HCT116 (cell line): ENCODE data around the gene ENTREP1.

Experiments used
- CTCF ChIP-seq, 3 experiments: fragments of 200-600 bp in 1 of 3; sonication (generic) in 1 of 3; IDR thresholded peaks in 2 of 3; conservative IDR thresholded peaks in 1 of 3; 2 replicates each; pipeline ENCODE4 v1.5.1; 2012 to 2017; ENCODE audit warnings: low read depth in 2 of 3, low read length in 2 of 3, antibody characterized with exemption in 1 of 3, borderline replicate concordance in 1 of 3, control low read depth in 1 of 3, mild to moderate bottlenecking in 1 of 3, mixed read lengths in 1 of 3, mixed run types in 1 of 3, moderate library complexity in 1 of 3; ENCODE audit not compliant: insufficient read depth in 1 of 3
- JUND ChIP-seq: IDR thresholded peaks from 2 replicates; pipeline ENCODE4 v1.6.1; 2012
- POLR2A ChIP-seq: IDR thresholded peaks from 2 replicates; pipeline ENCODE4 v1.7.0; 2011; ENCODE audit warnings: borderline replicate concordance; ENCODE audit not compliant: insufficient read depth, insufficient read length; ENCODE audit errors: extremely low read depth
- POLR2AphosphoS5 ChIP-seq: IDR thresholded peaks from 2 replicates; pipeline ENCODE4 v1.6.1; 2011; ENCODE audit warnings: mild to moderate bottlenecking, low read depth, low read length, moderate library complexity
- YY1 ChIP-seq: IDR thresholded peaks from 2 replicates; pipeline ENCODE4 v1.6.1; 2011; ENCODE audit warnings: low read length, low read depth, moderate library complexity, mild to moderate bottlenecking; ENCODE audit not compliant: insufficient replicate concordance; ENCODE audit errors: extremely low read depth
- TF ChIP-seq, protein P1 (sequence below): IDR thresholded peaks from 2 replicates; pipeline ENCODE4 v1.6.1; 2012
- TF ChIP-seq, protein P2 (sequence below): IDR thresholded peaks from 2 replicates; pipeline ENCODE4 v1.6.1; 2012
- TF ChIP-seq, protein P3 (sequence below): IDR thresholded peaks from 2 replicates; pipeline ENCODE4 v1.6.1; 2012; ENCODE audit warnings: low read depth

DNA sequence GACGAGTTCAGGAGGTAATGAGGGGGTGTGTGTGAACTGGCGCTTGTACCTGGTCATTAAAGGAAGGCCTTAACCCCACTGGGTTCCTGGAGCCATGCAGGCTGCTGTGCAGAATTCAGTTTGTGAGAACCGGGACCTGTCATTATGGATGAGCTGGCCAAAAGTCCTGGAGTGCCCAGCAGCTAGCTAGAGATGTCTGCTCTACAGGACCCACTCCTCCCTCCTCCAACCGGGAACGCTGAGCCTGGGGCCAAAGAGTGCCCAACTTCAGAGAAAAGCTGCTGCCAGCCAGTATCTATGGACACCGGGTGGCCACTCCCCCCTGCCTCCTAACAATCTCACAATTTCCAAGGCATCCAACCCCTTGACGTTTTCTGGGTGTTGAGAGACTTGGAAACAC, 1.2 kb downstream of the ENTREP1 start:
- TF ChIP-seq JUND (no peak), CTCF (IDR thresholded peaks at IDR 0.05 in 2 of 3, conservative IDR thresholded peaks at IDR 0.05 in 1 of 3; ENCODE audit: borderline replicate concordance in 1 of 3, insufficient read depth in 1 of 3, low read depth in 2 of 3, low read length in 2 of 3) (no peak), POLR2A (no peak), POLR2AphosphoS5 (no peak), YY1 (no peak)
- TF ChIP-seq, protein P1, sequence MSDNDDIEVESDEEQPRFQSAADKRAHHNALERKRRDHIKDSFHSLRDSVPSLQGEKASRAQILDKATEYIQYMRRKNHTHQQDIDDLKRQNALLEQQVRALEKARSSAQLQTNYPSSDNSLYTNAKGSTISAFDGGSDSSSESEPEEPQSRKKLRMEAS: no peak
- TF ChIP-seq, protein P2, sequence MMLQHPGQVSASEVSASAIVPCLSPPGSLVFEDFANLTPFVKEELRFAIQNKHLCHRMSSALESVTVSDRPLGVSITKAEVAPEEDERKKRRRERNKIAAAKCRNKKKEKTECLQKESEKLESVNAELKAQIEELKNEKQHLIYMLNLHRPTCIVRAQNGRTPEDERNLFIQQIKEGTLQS: no peak
- TF ChIP-seq, protein P3, sequence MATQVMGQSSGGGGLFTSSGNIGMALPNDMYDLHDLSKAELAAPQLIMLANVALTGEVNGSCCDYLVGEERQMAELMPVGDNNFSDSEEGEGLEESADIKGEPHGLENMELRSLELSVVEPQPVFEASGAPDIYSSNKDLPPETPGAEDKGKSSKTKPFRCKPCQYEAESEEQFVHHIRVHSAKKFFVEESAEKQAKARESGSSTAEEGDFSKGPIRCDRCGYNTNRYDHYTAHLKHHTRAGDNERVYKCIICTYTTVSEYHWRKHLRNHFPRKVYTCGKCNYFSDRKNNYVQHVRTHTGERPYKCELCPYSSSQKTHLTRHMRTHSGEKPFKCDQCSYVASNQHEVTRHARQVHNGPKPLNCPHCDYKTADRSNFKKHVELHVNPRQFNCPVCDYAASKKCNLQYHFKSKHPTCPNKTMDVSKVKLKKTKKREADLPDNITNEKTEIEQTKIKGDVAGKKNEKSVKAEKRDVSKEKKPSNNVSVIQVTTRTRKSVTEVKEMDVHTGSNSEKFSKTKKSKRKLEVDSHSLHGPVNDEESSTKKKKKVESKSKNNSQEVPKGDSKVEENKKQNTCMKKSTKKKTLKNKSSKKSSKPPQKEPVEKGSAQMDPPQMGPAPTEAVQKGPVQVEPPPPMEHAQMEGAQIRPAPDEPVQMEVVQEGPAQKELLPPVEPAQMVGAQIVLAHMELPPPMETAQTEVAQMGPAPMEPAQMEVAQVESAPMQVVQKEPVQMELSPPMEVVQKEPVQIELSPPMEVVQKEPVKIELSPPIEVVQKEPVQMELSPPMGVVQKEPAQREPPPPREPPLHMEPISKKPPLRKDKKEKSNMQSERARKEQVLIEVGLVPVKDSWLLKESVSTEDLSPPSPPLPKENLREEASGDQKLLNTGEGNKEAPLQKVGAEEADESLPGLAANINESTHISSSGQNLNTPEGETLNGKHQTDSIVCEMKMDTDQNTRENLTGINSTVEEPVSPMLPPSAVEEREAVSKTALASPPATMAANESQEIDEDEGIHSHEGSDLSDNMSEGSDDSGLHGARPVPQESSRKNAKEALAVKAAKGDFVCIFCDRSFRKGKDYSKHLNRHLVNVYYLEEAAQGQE: no peak
